Activated CD4-positive, alpha-beta T cell treated with anti-CD3 and anti-CD28 coated beads for 4 hours (primary cell): ENCODE data around the gene ICAM2.
A peak's percentile ranks its signal among the peaks of the same experiment; 100 is the strongest.

Experiments used
- DNase-seq, 2 donors: peaks; one replicate each; pipeline ENCODE4 v3.0.0-alpha.2; 2020

ICAM2 gene

GRCh38 chr17:64020056-64020766 is at the start of gene ICAM2:
Gene ICAM2, minus strand, starts transcription at chr17:64020633. Its CDS starts 13,942 bp downstream, at chr17:64006691.
- DNase-seq = peak; percentile 87

- no peak for DNase-seq
Measured at GRCh38 chr17:64070213-64070612, 49.8 kb upstream of the ICAM2 start.

GRCh38 chr17:64069143-64069542 is 48.7 kb upstream of the ICAM2 start:
- DNase-seq = no peak

GRCh38 chr17:64067657-64068056 is 47.2 kb upstream of the ICAM2 start:
- DNase-seq = no peak

GRCh38 chr17:64066716-64067115 is 46.3 kb upstream of the ICAM2 start:
- DNase-seq = peak in 1 of 2 donors; percentile 29

GRCh38 chr17:64065161-64065560 is 44.7 kb upstream of the ICAM2 start:
- DNase-seq = no peak

GRCh38 chr17:64064331-64064730 is 43.9 kb upstream of the ICAM2 start:
- no peak for DNase-seq

- DNase-seq = peak; percentile 48 to 56
Measured at GRCh38 chr17:64063766-64064224, 43.4 kb upstream of the ICAM2 start.

GRCh38 chr17:64063088-64063487 is 42.7 kb upstream of the ICAM2 start:
- no peak for DNase-seq

GRCh38 chr17:64061178-64061898 is 40.9 kb upstream of the ICAM2 start:
- no peak for DNase-seq

GRCh38 chr17:64060331-64060730 is 39.9 kb upstream of the ICAM2 start:
- no peak for DNase-seq

- DNase-seq = no peak
Measured at GRCh38 chr17:64059756-64060155, 39.3 kb upstream of the ICAM2 start.

- DNase-seq = no peak
Measured at GRCh38 chr17:64058621-64059020, 38.2 kb upstream of the ICAM2 start.

- DNase-seq = no peak
Measured at GRCh38 chr17:64057701-64058263, 37.3 kb upstream of the ICAM2 start.

GRCh38 chr17:64056269-64057005 is 36.0 kb upstream of the ICAM2 start:
- no peak for DNase-seq

GRCh38 chr17:64055183-64056142 is 35.0 kb upstream of the ICAM2 start:
- no peak for DNase-seq

- DNase-seq = no peak
Measured at GRCh38 chr17:64054304-64054703, 33.9 kb upstream of the ICAM2 start.

GRCh38 chr17:64053101-64053500 is 32.7 kb upstream of the ICAM2 start:
- DNase-seq = no peak

- no peak for DNase-seq
Measured at GRCh38 chr17:64051153-64051552, 30.7 kb upstream of the ICAM2 start.

- DNase-seq = no peak
Measured at GRCh38 chr17:64048805-64049204, 28.4 kb upstream of the ICAM2 start.

GRCh38 chr17:64045176-64045575 is 24.7 kb upstream of the ICAM2 start:
- DNase-seq = no peak
